Esophagus squamous epithelium (tissue), 5 donors: ENCODE results near the gene PPP2R3B. TPM values are rescaled to one million over a fixed set of nuclear protein-coding genes. Genes with fewer than 3 reads are reported as not detected.
"Not testable (repeated sequence)": the region's sequence is repeated elsewhere in the genome, so short reads cannot be mapped to it uniquely, and the experiment has no call there.

Experiments used
- DNase-seq: peaks from one replicate; lab custom pipeline; 2025; lab: John Stamatoyannopoulos, UW
- H3K27ac ChIP-seq, 4 donors: fragments of 200-600 bp; sonication (generic); one replicate each; pipeline ENCODE4 v1.5.1; 2016 to 2019; ENCODE audit warnings: mild to moderate bottlenecking in 1 of 4
- H3K27me3 ChIP-seq, 4 donors: fragments of 200-600 bp; sonication (generic); 1 replicate in 3 of 4; 2 replicates in 1 of 4; pipeline versions ENCODE4 v1.5.1 to v1.6.0; 2017 to 2021; ENCODE audit warnings: antibody characterized with exemption in 1 of 4
- H3K36me3 ChIP-seq, 3 donors: fragments of 200-600 bp; sonication (generic); one replicate each; pipeline ENCODE4 v1.5.1; 2016 to 2019
- H3K4me1 ChIP-seq, 3 donors: fragments of 200-600 bp; sonication (generic); one replicate each; pipeline ENCODE4 v1.5.1; 2017 to 2019
- H3K4me3 ChIP-seq, 4 donors: fragments of 200-600 bp; sonication (generic); 1 replicate in 3 of 4; 2 replicates in 1 of 4; pipeline ENCODE4 v1.5.1; 2016 to 2019; ENCODE audit warnings: mild to moderate bottlenecking in 2 of 4, moderate library complexity in 1 of 4
- H3K9me3 ChIP-seq, 3 donors: fragments of 200-600 bp; sonication (generic); one replicate each; pipeline ENCODE4 v1.5.1; 2016 to 2019
- POLR2A ChIP-seq, 4 donors: fragments of 450-650 bp; IDR thresholded peaks; one replicate each; pipeline ENCODE4 v1.6.1; 2017; ENCODE audit warnings: antibody characterized with exemption in 4 of 4, mild to moderate bottlenecking in 4 of 4, moderate library complexity in 3 of 4
- WGBS, 2 donors: methylation state at CpG; one replicate each; pipeline ENCODE4 v1.1.5; 2018; 5-methylcytosine and 5-hydroxymethylcytosine counted together
- intact Hi-C: fragments of 100-400 bp; cut with DNase I; formaldehyde crosslinking; loops from one replicate; pipeline ENCODE4 v1.15.0; 2022
- total RNA-seq, 4 donors: library from RNA; depleted of rRNA; stranded (reverse); fragments of >200 nt; gene quantifications; one replicate each; pipeline ENCODE4 v1.1.0, GENCODE V29; 2016
- TF ChIP-seq, protein P1 (sequence below), 6 experiments: fragments of 450-650 bp in 4 of 6; fragments of 200-600 bp in 2 of 6; sonication (generic) in 2 of 6; IDR thresholded peaks; one replicate each; pipeline ENCODE4 v1.5.1; 2016 to 2019; ENCODE audit warnings: antibody characterized with exemption in 6 of 6, mild to moderate bottlenecking in 4 of 6, moderate library complexity in 4 of 6
- donor health status: DM: yes; HTN: yes; CAD: no.

Gene PPP2R3B
- total RNA-seq, 4 donors from 2014 or later, result 7.9 to 26.1 (median 24.1) TPM

DNA sequence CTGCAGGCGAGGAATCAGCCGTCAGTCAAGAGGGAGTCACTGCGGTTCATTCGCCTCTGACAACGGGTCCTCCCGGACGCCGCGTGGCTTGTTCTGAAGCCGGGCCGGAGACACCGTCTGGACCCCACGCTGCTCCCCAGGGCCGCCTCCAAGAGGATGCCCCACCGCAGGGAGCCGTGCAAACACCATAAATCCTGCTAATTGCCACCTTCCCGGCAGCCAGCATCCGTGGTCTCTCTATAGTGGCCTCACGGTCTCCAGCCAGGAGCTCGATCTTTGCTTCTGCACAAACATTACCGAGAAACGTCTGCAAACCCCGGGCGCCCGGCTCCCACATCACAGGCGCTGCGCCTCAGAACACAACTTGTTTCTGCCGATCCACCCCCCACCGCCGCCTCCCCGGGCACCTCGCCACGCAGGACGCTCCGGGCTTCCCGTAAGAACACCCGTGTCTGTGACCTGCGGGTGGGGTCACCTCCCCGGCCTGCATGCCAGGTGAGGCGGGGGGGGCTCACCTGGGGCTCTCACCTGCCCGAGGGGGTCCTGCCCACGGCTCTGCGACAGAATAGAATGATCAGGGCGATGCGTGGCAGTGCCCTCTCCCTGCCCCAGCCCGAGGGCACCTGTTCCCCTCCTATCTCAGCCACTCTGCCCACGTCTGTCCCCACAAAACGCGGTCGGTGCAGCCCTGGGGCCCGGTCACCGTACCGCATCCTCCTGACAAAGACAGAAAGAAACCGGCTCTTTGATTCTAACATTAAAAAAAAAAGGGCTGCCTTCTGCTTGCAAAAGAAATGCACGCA lies 32.4 kb upstream of the PPP2R3B start:
- TF ChIP-seq, protein P1, sequence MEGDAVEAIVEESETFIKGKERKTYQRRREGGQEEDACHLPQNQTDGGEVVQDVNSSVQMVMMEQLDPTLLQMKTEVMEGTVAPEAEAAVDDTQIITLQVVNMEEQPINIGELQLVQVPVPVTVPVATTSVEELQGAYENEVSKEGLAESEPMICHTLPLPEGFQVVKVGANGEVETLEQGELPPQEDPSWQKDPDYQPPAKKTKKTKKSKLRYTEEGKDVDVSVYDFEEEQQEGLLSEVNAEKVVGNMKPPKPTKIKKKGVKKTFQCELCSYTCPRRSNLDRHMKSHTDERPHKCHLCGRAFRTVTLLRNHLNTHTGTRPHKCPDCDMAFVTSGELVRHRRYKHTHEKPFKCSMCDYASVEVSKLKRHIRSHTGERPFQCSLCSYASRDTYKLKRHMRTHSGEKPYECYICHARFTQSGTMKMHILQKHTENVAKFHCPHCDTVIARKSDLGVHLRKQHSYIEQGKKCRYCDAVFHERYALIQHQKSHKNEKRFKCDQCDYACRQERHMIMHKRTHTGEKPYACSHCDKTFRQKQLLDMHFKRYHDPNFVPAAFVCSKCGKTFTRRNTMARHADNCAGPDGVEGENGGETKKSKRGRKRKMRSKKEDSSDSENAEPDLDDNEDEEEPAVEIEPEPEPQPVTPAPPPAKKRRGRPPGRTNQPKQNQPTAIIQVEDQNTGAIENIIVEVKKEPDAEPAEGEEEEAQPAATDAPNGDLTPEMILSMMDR (IDR thresholded peaks at IDR 0.05), result no peak
- no peak for DNase-seq
- intact Hi-C loops, result no loop called here
- WGBS, 2 donors, result 82 to 89% methylated on average over 5 to 26 of the region's 55 CpGs
- Histone ChIP-seq H3K27me3 (no peaks in the 10 kb centered on the region), H3K36me3 (no peaks in the 10 kb centered on the region), H3K4me1 (no peaks in the 10 kb centered on the region), H3K27ac (no peak overlapping the region), H3K9me3 (no peaks in the 10 kb centered on the region), H3K4me3 (no peak overlapping the region)

DNA sequence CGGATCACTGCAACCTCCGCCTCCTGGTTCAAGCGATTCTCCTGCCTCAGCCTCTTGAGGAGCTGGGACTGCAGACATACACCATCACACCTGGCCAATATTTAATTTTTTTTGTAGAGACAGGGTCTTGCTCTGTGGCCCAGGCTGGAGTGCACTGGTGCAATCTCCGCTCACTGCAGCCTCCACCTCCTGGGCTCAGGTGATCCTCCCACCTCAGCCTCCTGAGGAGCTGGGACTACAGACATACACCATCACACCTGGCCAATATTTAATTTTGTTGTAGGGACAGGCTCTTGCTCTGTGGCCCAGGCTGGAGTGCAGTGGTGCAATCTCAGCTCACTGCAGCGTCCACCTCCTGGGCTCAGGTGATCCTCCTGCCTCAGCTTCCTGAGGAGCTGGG lies 28.8 kb upstream of the PPP2R3B start:
- H3K27me3 ChIP-seq, H3K4me3 ChIP-seq, intact Hi-C loops, H3K36me3 ChIP-seq, H3K4me1 ChIP-seq, DNase-seq, H3K27ac ChIP-seq, H3K9me3 ChIP-seq: not testable (repeated sequence)
- WGBS, 2 donors, result 83 to 88% methylated on average over 5 of the region's 5 CpGs

DNA sequence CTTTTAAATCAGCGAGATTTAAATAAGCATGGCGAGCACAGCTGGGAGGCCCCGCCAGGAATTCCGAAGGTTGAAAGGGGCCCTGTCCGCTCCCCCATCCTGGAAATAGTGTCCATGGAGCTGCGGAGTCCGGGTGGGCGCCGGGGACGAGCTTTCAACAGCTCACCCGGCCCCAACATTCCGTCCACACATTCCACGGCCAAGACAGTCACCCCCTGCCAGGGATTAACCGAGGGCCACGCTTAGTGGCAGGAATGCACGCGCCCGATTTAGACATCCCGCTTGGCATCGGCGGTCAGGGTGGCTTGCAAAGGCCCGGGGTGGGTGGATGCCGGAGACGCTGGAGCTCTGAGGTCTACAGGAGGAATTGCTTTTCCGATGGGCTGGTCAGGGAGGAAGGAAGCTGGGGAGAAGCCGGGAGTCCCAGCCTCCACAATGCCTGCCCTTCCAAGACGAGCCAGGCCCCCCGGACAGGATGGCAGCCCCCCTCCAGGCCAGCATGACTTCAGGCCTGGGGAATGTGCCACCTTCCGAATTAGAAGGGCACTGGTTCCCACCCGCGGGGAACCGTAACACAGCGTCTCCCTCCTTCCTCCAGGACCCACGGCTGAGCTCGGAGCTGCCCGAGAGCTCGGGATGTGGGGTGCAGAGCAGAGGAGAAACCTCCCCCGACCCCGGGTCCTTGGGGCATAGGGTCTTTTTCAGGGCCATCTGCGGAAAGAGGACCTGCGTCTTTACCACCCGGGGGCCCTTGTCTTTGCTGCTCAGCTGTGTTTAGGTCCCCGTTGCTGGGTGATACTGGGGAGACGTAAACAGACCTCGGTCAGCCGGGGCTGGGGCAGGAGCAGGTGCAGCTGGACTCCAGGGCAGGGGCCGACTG lies 26.9 kb upstream of the PPP2R3B start:
- Histone ChIP-seq H3K27ac (no peak overlapping the region), H3K4me1 (peaks cover 0 to 10% (median 0%) of the 10 kb centered on the region in 3 donors), H3K27me3 (peaks cover 0 to 8% (median 0%) of the 10 kb centered on the region in 4 donors), H3K36me3 (no peaks in the 10 kb centered on the region), H3K4me3 (peak overlapping the region in 3 of 4 donors; percentile 1 to 37 (median 30)), H3K9me3 (no peaks in the 10 kb centered on the region)
- intact Hi-C loops, result no loop called here
- WGBS, 2 donors, result 22 to 35% methylated on average over 12 to 19 of the region's 47 CpGs
- TF ChIP-seq, protein P1 (IDR thresholded peaks at IDR 0.05), result no peak
- TF ChIP-seq POLR2A (IDR thresholded peaks at IDR 0.05), result no peak
- DNase-seq, result no peak

DNA sequence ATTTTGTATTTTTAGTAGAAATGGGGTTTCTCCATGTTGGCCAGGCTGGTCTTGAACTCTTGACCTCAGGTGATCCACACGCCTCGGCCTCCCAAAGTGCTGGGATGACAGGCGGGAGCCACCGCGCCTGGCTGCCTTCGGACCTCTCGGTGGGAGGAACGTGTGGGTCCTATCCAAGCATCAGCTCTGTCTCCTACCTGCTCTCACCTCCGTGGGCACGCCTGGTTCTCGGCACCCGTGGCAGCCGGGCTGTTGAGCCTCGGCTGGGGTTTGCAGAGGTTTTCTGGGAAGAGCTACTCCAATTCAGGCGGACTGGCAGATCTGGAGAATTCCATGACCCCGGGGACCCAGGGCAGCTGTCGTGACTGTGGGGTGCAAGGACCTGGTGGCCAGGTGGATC lies 23.6 kb upstream of the PPP2R3B start:
- Histone ChIP-seq H3K9me3 (no peaks in the 10 kb centered on the region), H3K27me3 (peaks cover 0 to 8% (median 0%) of the 10 kb centered on the region in 4 donors), H3K4me1 (peaks cover 0 to 10% (median 0%) of the 10 kb centered on the region in 3 donors), H3K36me3 (no peaks in the 10 kb centered on the region), H3K27ac (no peak overlapping the region), H3K4me3 (no peak overlapping the region)
- WGBS, 2 donors, result no CpG with 5 or more reads among the region's 17 CpGs
- TF ChIP-seq, protein P1 (IDR thresholded peaks at IDR 0.05), result no peak
- TF ChIP-seq POLR2A (IDR thresholded peaks at IDR 0.05), result no peak
- DNase-seq, result no peak
- intact Hi-C loops, result no loop called here

DNA sequence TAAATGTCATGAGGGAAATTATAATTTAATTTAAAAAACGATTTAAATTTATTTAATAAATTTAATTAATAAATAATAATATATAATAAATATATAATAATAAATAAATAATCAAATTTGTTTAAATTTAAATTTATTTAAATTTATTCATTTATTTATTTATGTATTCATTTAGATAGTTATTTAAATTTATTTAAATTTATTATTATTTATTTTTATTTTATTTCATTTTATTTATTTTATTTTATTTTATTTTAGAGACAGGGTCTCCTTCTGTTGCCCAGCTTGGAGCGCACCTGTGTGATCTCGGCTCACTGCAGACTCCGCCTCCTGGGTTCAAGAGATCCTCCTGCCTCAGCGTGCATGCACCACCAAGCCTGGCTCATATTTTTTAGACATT lies 18.4 kb upstream of the PPP2R3B start:
- no peaks in the 10 kb centered on the region for H3K4me1 ChIP-seq
- no peak for TF ChIP-seq POLR2A (IDR thresholded peaks at IDR 0.05)
- TF ChIP-seq, protein P1 (IDR thresholded peaks at IDR 0.05), result no peak
- no peaks in the 10 kb centered on the region for H3K9me3 ChIP-seq
- intact Hi-C loops, result no loop called here
- no peaks in the 10 kb centered on the region for H3K36me3 ChIP-seq
- 90 to 92% methylated on average over 5 of the region's 5 CpGs for WGBS, 2 donors
- DNase-seq, result no peak
- no peaks in the 10 kb centered on the region for H3K27me3 ChIP-seq
- no peak overlapping the region for H3K27ac ChIP-seq
- H3K4me3 ChIP-seq, result no peak overlapping the region
